ENCODE measurements around the gene NCEH1.

GRCh38 chr3:172707030-172707429 is 3.8 kb downstream of the NCEH1 start:
- TF ChIP-seq CTCF (IDR thresholded peaks at IDR 0.05; ENCODE audit: borderline replicate concordance, extremely low read depth, low read length, poor library complexity, severe bottlenecking) = no peak
- TF ChIP-seq EZH2 (IDR thresholded peaks at IDR 0.05; ENCODE audit: borderline replicate concordance, low read depth, low read length, severe bottlenecking) = no peak

Data from DND-41 (cell line).